Endothelial cell of umbilical vein (primary cell): ENCODE data around the gene CSNK1G2. TPM values are rescaled to one million over a fixed set of nuclear protein-coding genes. Genes with fewer than 3 reads are reported as not detected.

ENCODE experiments used
- BruUV-seq: library from RNA; stranded (reverse); fragments of 400-500 nt; replicated peaks from 2 replicates; lab custom pipeline; 2021; lab: Mats Ljungman, UMichigan
- CTCF ChIA-PET: fragments of 300-600, 350-600 bp; sonication (Branson Sonifier 250); formaldehyde crosslinking; loops from one replicate; lab custom pipeline; 2021; ENCODE audit warnings: antibody characterized with exemption, inconsistent platforms; lab: Charles Lee
- POLR2A ChIA-PET: fragments of 300-600, 350-600 bp; sonication (Branson Sonifier 250); formaldehyde crosslinking; loops from one replicate; lab custom pipeline; 2021; ENCODE audit warnings: antibody characterized with exemption, inconsistent platforms; lab: Charles Lee
- DNase-seq: peaks from one replicate; pipeline ENCODE4 v3.0.0-alpha.2; 2011; ENCODE audit warnings: low read depth, low spot score
- FAIRE-seq: peaks from 2 replicates; lab custom pipeline; 2011; peaks lifted over from hg19 to GRCh38; lab: Jason Lieb, UNC
- H2AFZ ChIP-seq: 2 replicates; pipeline ENCODE4 v1.6.0; 2012; ENCODE audit warnings: low read depth, low read length, control low read depth, inconsistent platforms
- H3K27ac ChIP-seq: 2 replicates; pipeline ENCODE4 v1.5.1; 2011; ENCODE audit warnings: low read depth, mild to moderate bottlenecking, control low read depth, low read length, moderate library complexity; ENCODE audit not compliant: insufficient read depth
- H3K27me3 ChIP-seq, 2 experiments: 2 replicates each; pipeline versions ENCODE4 v1.6.0 to v1.6.1; 2011; ENCODE audit warnings: low read length in 2 of 2, mixed read lengths in 1 of 2; ENCODE audit not compliant: control insufficient read depth in 2 of 2, insufficient read depth in 2 of 2
- H3K36me3 ChIP-seq, 2 experiments: 2 replicates in 1 of 2; 3 replicates in 1 of 2; pipeline ENCODE4 v1.5.1; 2011; ENCODE audit warnings: low read length in 2 of 2, mild to moderate bottlenecking in 1 of 2, moderate library complexity in 1 of 2; ENCODE audit not compliant: control insufficient read depth in 2 of 2, insufficient read depth in 2 of 2; ENCODE audit errors: extremely low read depth in 1 of 2
- H3K4me1 ChIP-seq: 3 replicates; pipeline ENCODE4 v1.5.1; 2011; ENCODE audit warnings: mild to moderate bottlenecking, low read length; ENCODE audit not compliant: control insufficient read depth, insufficient read depth; ENCODE audit errors: extremely low read depth
- H3K4me2 ChIP-seq: 2 replicates; pipeline ENCODE4 v1.6.1; 2011; ENCODE audit warnings: low read length, control low read depth, mixed read lengths; ENCODE audit not compliant: insufficient read depth
- H3K4me3 ChIP-seq, 3 experiments: fragments of 200-600 bp in 1 of 3; sonication (generic), shearing (Covaris generic) in 1 of 3; replicated peaks in 1 of 3; 2 replicates each; pipeline ENCODE4 v1.5.1; 2011 to 2016; ENCODE audit warnings: control low read depth in 3 of 3, low read length in 3 of 3, mild to moderate bottlenecking in 2 of 3, inconsistent platforms in 1 of 3, low read depth in 1 of 3, moderate library complexity in 1 of 3; ENCODE audit not compliant: insufficient read depth in 1 of 3
- H3K79me2 ChIP-seq: 2 replicates; pipeline ENCODE4 v1.6.0; 2012; ENCODE audit warnings: low read length, inconsistent platforms; ENCODE audit not compliant: control insufficient read depth, insufficient read depth
- H3K9ac ChIP-seq: replicated peaks from 2 replicates; pipeline ENCODE3; 2011; ENCODE audit warnings: low read length, control low read depth; ENCODE audit not compliant: insufficient read depth; ENCODE audit errors: extremely low read depth
- H3K9me1 ChIP-seq: replicated peaks from 3 replicates; pipeline ENCODE4 v1.6.0; 2011; ENCODE audit warnings: mild to moderate bottlenecking, low read length; ENCODE audit not compliant: control insufficient read depth, insufficient read depth; ENCODE audit errors: extremely low read depth
- H3K9me3 ChIP-seq: replicated peaks from 2 replicates; pipeline ENCODE4 v1.5.1; 2012; ENCODE audit warnings: low read length, inconsistent platforms; ENCODE audit not compliant: control insufficient read depth, insufficient read depth
- H4K20me1 ChIP-seq: replicated peaks from 2 replicates; pipeline ENCODE3; 2011; ENCODE audit warnings: mild to moderate bottlenecking, low read length; ENCODE audit not compliant: control insufficient read depth, insufficient read depth; ENCODE audit errors: extremely low read depth
- EZH2 ChIP-seq: IDR thresholded peaks from 2 replicates; pipeline ENCODE4 v1.6.1; 2012; ENCODE audit warnings: borderline replicate concordance, low read depth, mild to moderate bottlenecking, moderate library complexity, low read length, inconsistent platforms; ENCODE audit not compliant: severe bottlenecking
- GATA2 ChIP-seq: IDR thresholded peaks from 2 replicates; pipeline ENCODE4 v1.7.0; 2011; ENCODE audit warnings: low read depth, mild to moderate bottlenecking, moderate library complexity, mixed read lengths, low read length; ENCODE audit not compliant: insufficient read length, insufficient read depth
- JUN ChIP-seq: IDR thresholded peaks from 2 replicates; pipeline ENCODE4 v1.6.1; 2011; ENCODE audit warnings: borderline replicate concordance, low read depth; ENCODE audit not compliant: insufficient read length, insufficient read depth
- MYC ChIP-seq: IDR thresholded peaks from one replicate; pipeline ENCODE4 v1.6.1; 2011; ENCODE audit warnings: mild to moderate bottlenecking, low read depth, low read length
- POLR2A ChIP-seq: IDR thresholded peaks from 2 replicates; pipeline ENCODE4 v1.6.1; 2012; ENCODE audit warnings: low read depth, mild to moderate bottlenecking, control low read depth, low read length
- POLR2AphosphoS5 ChIP-seq: IDR thresholded peaks from 2 replicates; pipeline ENCODE4 v1.6.1; 2012; ENCODE audit warnings: low read depth, mild to moderate bottlenecking, control low read depth, low read length, moderate library complexity; ENCODE audit not compliant: insufficient read depth
- dilution Hi-C: fragments of 300-500 bp; cut with MboI; formaldehyde crosslinking; loops from one replicate; pipeline ENCODE4 v1.15.0; 2019; ENCODE audit warnings: low sequenced_read_pairs; ENCODE audit not compliant: extremely low pct_ligation_motif_present
- intact Hi-C: fragments of 100-400 bp; cut with micrococcal nuclease; formaldehyde crosslinking; loops from one replicate; pipeline ENCODE4 v1.10.0; 2022
- polyA plus RNA-seq, 4 experiments: library from polyadenylated mRNA; depleted of rRNA in 3 of 4; stranded (reverse) in 3 of 4; unstranded in 1 of 4; fragments of >200 nt; gene quantifications; 2 replicates each; pipeline versions ENCODE4 v1.2.1 to v1.2.3, GENCODE V29; 2011 to 2012; ENCODE audit warnings: missing spikeins in 1 of 4
- total RNA-seq: library from RNA; stranded (reverse); gene quantifications from 2 replicates; pipeline ENCODE4 v1.2.3, GENCODE V29; 2021

Gene CSNK1G2
- total and polyA plus RNA-seq, 2 donors (not counting 3 experiments of a cell fraction or from before 2014, with no cell fraction given), result 96.6 to 110 TPM

DNA sequence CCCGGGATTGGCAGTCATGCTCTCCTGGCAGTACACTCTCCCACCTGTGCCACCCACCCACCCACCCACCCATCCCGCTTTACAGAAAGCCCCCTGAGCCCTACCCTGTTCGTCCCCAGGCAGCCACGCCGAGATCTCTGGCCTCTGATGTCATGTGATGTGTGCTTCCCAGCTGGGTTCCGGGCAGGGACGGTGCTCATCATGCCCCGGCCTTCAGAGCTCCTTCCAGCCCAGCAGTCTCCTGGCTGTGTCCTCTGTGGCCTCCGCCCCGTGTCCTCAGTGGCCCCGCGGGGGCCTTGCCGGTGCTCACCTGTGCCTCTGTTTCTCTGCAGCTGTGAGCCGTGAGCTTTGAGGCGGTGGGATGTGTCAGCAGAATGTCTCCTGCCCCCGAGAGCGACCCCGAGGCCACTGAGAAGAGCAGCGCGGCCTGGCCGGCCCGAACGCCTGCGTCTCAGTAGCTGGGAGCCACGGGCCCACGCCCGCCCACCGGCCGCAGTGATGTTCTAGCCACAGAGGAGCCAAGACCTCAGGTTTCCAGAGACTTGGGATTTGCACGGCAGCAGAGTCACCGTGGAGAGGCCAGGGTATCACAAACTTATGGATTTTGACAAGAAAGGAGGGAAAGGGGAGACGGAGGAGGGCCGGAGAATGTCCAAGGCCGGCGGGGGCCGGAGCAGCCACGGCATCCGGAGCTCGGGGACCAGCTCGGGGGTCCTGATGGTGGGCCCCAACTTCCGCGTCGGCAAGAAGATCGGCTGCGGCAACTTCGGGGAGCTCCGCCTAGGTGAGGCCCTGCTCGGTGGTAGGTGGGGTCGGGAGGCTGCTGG lies 28.4 kb downstream of the CSNK1G2 start:
- intact Hi-C loops, result no loop called here
- Histone ChIP-seq H3K4me2 (no peak overlapping the region), H3K4me3 (no peak overlapping the region), H3K4me1 (no peaks in the 10 kb centered on the region), H2AFZ (no peak overlapping the region), H3K9me3 (no peaks in the 10 kb centered on the region), H3K27me3 (no peaks in the 10 kb centered on the region), H3K79me2 (peaks cover 17% of the 10 kb centered on the region), H3K36me3 (peaks cover 0 to 16% of the 10 kb centered on the region in 2 experiments), H3K9ac (no peak overlapping the region), H3K9me1 (no peaks in the 10 kb centered on the region), H4K20me1 (no peaks in the 10 kb centered on the region), H3K27ac (no peak overlapping the region)
- CTCF ChIA-PET, result interaction anchor here (1.2 kb wide), 1 partner anchor 23 kb away, joined by 3 read pairs; no protein-coding TSS in a partner anchor
- no TSS peak for BruUV-seq
- POLR2A ChIA-PET, result no interaction called here
- DNase-seq (no peak), FAIRE-seq (no peak)
- dilution Hi-C loops, result no loop called here
- TF ChIP-seq POLR2AphosphoS5 (no peak), POLR2A (no peak), GATA2 (no peak)

DNA sequence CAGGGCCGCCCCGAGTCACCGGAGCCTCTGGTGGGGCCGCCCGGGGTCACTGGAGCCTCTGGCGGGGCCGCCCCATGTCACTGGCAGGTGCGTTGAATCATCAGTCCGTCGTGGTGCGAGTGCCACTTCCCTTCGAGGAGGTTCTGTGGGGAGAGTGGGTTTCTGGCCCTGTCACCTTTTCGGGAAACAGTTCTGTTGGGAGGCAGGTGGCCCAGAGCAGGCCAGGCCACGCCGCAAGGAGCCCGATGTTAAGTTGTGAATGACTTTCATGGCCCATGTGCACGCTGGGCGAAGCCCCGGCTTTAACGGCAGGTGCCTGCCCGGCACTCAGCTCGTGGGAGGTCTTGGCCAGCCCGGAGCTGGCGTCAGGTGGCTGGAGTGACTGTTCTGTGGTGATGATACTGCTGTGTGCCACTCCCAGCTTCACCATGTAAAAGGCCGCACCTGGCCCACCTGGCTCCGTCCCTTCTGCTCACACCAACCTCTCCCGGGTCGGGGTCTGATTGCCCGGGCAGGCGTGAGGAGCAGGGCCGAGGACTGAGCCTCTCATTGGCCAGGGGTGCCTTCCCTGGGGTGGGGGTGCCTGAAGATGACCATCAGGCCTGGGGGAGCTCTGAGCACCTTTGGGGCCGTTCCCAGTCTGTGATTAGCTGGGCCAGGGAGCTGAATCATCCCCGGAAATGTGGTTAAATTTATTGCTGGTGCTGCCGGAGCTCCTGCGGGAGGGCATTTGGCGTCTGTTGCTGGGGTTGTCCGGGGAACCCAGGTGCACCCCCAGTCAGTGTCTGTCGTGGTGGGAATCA lies 29.2 kb downstream of the CSNK1G2 start:
- CTCF ChIA-PET, result interaction anchor here (1.2 kb wide), 1 partner anchor 24 kb away, joined by 3 read pairs; no protein-coding TSS in a partner anchor

More for the DNA sequence above, 29.2 kb downstream of the CSNK1G2 start:
- no peak overlapping the region for H2AFZ ChIP-seq
- POLR2A ChIA-PET, result no interaction called here
- no peak overlapping the region for H3K4me3 ChIP-seq
- H3K27me3 ChIP-seq, result no peaks in the 10 kb centered on the region
- TF ChIP-seq GATA2 (no peak), MYC (no peak), POLR2AphosphoS5 (no peak), JUN (no peak), EZH2 (no peak), POLR2A (no peak)
- intact Hi-C loops (no loop called here), dilution Hi-C loops (no loop called here)
- no TSS peak for BruUV-seq
- H4K20me1 ChIP-seq, result no peaks in the 10 kb centered on the region
- H3K79me2 ChIP-seq, result peaks cover 18% of the 10 kb centered on the region
- no peaks in the 10 kb centered on the region for H3K4me1 ChIP-seq
- no peak for DNase-seq
- no peak overlapping the region for H3K9ac ChIP-seq
- no peaks in the 10 kb centered on the region for H3K9me3 ChIP-seq
- no peak for FAIRE-seq
- H3K9me1 ChIP-seq, result no peaks in the 10 kb centered on the region
- no peak overlapping the region for H3K27ac ChIP-seq
- H3K36me3 ChIP-seq, result peaks cover 0 to 20% of the 10 kb centered on the region in 2 experiments
- no peak overlapping the region for H3K4me2 ChIP-seq
